HG03159 (cell line): Measurements from ENCODE around the gene THUMPD3.

Source experiments
- ATAC-seq: cut with Tn5 transposase; IDR thresholded peaks from one replicate; pipeline ENCODE4 v1.9.1; 2021; ENCODE audit warnings: mild to moderate bottlenecking, moderate library complexity; ENCODE audit not compliant: unreplicated experiment

THUMPD3 gene

GRCh38 chr3:9396632-9397331, 33.9 kb downstream of the THUMPD3 start:
- ATAC-seq = peak; percentile 70

GRCh38 chr3:9397332-9397905, 34.6 kb downstream of the THUMPD3 start, which contains the start of gene SETD5:
SETD5 (plus strand) TSS chr3:9397615; CDS start chr3:9428939, 31,324 bp downstream.
- peak; percentile 52 for ATAC-seq

- no peak for ATAC-seq
Observed at GRCh38 chr3:9397906-9398699, 35.2 kb downstream of the THUMPD3 start.

GRCh38 chr3:9398700-9399336, 36.0 kb downstream of the THUMPD3 start:
- no peak for ATAC-seq

GRCh38 chr3:9399337-9399703, 36.5 kb downstream of the THUMPD3 start:
- no peak for ATAC-seq

DNA sequence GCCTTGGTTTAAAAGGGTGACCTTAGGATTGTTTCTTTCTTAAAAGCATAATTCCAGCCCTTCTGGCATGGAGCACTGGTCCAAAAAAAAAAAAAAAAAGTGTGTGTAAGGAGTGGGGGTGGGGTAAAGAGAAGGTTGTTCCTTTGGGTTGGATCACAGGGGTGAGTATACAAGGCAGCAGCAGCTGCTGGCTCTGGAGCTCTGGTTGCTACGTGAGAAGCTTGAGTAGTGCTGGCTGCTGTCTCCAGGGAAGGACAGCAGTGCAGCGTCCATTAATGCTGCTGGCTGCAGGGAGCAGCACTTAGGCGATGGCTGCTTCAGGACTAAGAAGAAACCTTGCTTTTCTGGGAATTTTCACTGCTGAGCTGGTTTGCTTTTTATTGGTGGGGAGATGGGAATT, 36.9 kb downstream of the THUMPD3 start:
- no peak for ATAC-seq

- ATAC-seq = no peak
Observed at GRCh38 chr3:9400616-9401015, 37.8 kb downstream of the THUMPD3 start.

GRCh38 chr3:9401986-9402385, 39.1 kb downstream of the THUMPD3 start:
- ATAC-seq = no peak

GRCh38 chr3:9402410-9403228, 39.8 kb downstream of the THUMPD3 start:
- no peak for ATAC-seq

GRCh38 chr3:9403463-9403862, 40.6 kb downstream of the THUMPD3 start:
- no peak for ATAC-seq

GRCh38 chr3:9404680-9405079, 41.8 kb downstream of the THUMPD3 start:
- ATAC-seq = no peak

- no peak for ATAC-seq
Observed at GRCh38 chr3:9405756-9406155, 42.9 kb downstream of the THUMPD3 start.

GRCh38 chr3:9406856-9407626, 44.2 kb downstream of the THUMPD3 start:
- ATAC-seq = no peak

GRCh38 chr3:9408061-9408460, 45.2 kb downstream of the THUMPD3 start:
- no peak for ATAC-seq

GRCh38 chr3:9408546-9408945, 45.7 kb downstream of the THUMPD3 start:
- no peak for ATAC-seq

DNA sequence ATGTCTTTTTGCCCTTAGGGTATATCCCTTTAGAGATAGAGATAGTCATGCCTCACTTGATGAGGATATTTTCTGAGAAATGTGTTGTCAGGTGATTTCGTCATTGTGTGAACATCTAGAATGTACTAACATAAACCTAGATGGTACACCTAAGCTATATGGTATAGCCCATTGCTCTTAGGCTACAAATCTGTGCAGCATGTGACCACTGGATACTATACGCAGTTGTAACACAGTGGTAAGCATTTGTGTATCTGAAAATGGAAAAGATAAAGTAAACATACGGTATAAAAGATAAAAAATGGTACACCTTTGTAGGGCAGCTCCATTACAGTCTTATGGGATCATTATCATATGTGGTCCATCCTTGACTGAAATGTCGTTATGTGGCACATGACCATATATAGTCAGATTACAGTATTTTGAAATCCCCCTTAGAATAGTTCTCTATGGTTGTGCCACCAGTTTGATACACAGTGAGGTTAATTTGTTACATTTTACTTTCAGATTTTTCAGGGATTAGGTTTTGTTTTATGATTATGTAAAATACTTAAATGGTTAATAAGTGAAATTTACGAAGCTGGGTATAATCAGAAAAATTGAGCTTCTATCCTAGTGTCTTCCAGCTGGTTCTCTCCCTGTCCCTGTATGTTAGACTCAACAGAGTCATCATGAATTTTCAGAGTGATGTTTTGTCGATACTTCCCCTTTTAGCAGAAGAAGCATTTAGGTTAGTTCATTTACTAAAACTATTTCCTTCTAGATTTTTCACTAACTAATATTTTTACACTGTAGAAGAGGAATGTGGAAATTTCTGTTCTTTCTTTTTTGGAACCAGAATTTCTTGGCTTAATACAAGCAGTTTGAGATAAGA, 47.4 kb downstream of the THUMPD3 start:
- no peak for ATAC-seq

GRCh38 chr3:9411302-9411701, 48.4 kb downstream of the THUMPD3 start:
- no peak for ATAC-seq

- ATAC-seq = no peak
Observed at GRCh38 chr3:9412293-9412692, 49.4 kb downstream of the THUMPD3 start.

GRCh38 chr3:9414826-9415225, 52.0 kb downstream of the THUMPD3 start:
- no peak for ATAC-seq
